ENCODE results near the gene MAST4. TPM values are rescaled to one million over a fixed set of nuclear protein-coding genes. Genes with fewer than 3 reads are reported as not detected.

MAST4 gene
- total and polyA plus RNA-seq, 2 of the 8 experiments (the other 6 are each of a cell fraction or from before 2014, with no cell fraction given): 1.5 to 2.6 TPM

GRCh38 chr5:67012171-67012570 lies 416.0 kb downstream of the MAST4 start:
- H4K5ac ChIP-seq (ENCODE audit: insufficient read length, low read depth, low read length): no peak overlapping the region
- no peak overlapping the region for H2BK120ac ChIP-seq (replicated peaks; ENCODE audit: low read depth, low read length)
- H3K23ac ChIP-seq (ENCODE audit: insufficient read length): no peak overlapping the region
- no peak overlapping the region for H2AFZ ChIP-seq (ENCODE audit: low read length)
- CTCF ChIA-PET (ENCODE audit: partially characterized antibody): interaction anchor here (0.8 to 1.6 kb wide), 5 partner anchors 11 to 138 kb away, joined by 3 to 5 read pairs (median 3); no protein-coding TSS in a partner anchor
- no peak overlapping the region for H2BK15ac ChIP-seq (ENCODE audit: low read length)
- POLR2A ChIA-PET (ENCODE audit: partially characterized antibody): no interaction called here
- no peaks in the 10 kb centered on the region for H3K23me2 ChIP-seq (ENCODE audit: low read depth, low read length)
- no peaks in the 10 kb centered on the region for H3K9me3 ChIP-seq (ENCODE audit: insufficient read depth in 2 of 2, low read depth in 1 of 2, low read length in 1 of 2)
- no peak overlapping the region for H3K27ac ChIP-seq (ENCODE audit: low read depth, low read length)
- no peak for FAIRE-seq
- no peaks in the 10 kb centered on the region for H3K36me3 ChIP-seq (ENCODE audit: control insufficient read depth in 2 of 4, insufficient read depth in 4 of 4, low read length in 3 of 4)
- H3K18ac ChIP-seq (ENCODE audit: extremely low read depth, low read length): no peak overlapping the region
- H3K4me3 ChIP-seq (ENCODE audit: extremely low read depth in 1 of 4, insufficient read depth in 2 of 4, low read depth in 3 of 4, low read length in 4 of 4): no peak overlapping the region
- H3K79me1 ChIP-seq (ENCODE audit: low read depth, low read length): peaks cover 6% of the 10 kb centered on the region; the same call in 1 of the 2 replicates
- H2AK5ac ChIP-seq (ENCODE audit: low read depth, low read length): no peak overlapping the region
- no peaks in the 10 kb centered on the region for H3K27me3 ChIP-seq (replicated peaks in 1 of 4; ENCODE audit: control insufficient read depth in 3 of 4, extremely low read depth in 1 of 4, insufficient read depth in 3 of 4, low read length in 3 of 4)
- no peak overlapping the region for H3K4me2 ChIP-seq (ENCODE audit: insufficient read depth in 1 of 2, low read depth in 2 of 2, low read length in 2 of 2)
- H3K56ac ChIP-seq (replicated peaks; ENCODE audit: insufficient read length, low read depth, low read length): no peak overlapping the region
- WGBS, 2 experiments (ENCODE audit: extremely low coverage in 1 of 2, insufficient coverage in 1 of 2, insufficient read length in 1 of 2, insufficient replicate concordance in 2 of 2, low coverage in 1 of 2, low lambda C conversion rate in 2 of 2, missing lambda C conversion rate in 1 of 2): 85% methylated on average over 2 of the region's 2 CpGs; no CpG with 5 or more reads in 1 of the 2 experiments
- H3K4me1 ChIP-seq (replicated peaks in 1 of 4; ENCODE audit: control insufficient read depth in 3 of 4, insufficient read depth in 4 of 4, low read length in 3 of 4): peaks cover 2 to 7% (median 2%) of the 10 kb centered on the region in 4 experiments; a peak in 5 of 7 replicates
- no peaks in the 10 kb centered on the region for H4K20me1 ChIP-seq (replicated peaks in 1 of 2; ENCODE audit: control insufficient read depth in 1 of 2, insufficient read depth in 2 of 2, low read length in 2 of 2)
- H2BK12ac ChIP-seq (ENCODE audit: low read depth, low read length): no peak overlapping the region
- no peak overlapping the region for H4K91ac ChIP-seq (replicated peaks; ENCODE audit: insufficient read length, low read length)
- H3K4ac ChIP-seq (replicated peaks; ENCODE audit: insufficient read length, low read depth, low read length): no peak overlapping the region
- no peak overlapping the region for H4K8ac ChIP-seq (ENCODE audit: extremely low read depth, insufficient read depth, low read length)
- no peak overlapping the region for H2BK5ac ChIP-seq (ENCODE audit: low read depth, low read length)
- no peak overlapping the region for H2BK20ac ChIP-seq (ENCODE audit: low read length)
- H3K9ac ChIP-seq (replicated peaks in 1 of 4; ENCODE audit: extremely low read depth in 1 of 4, low read depth in 3 of 4, low read length in 3 of 4): no peak overlapping the region
- no peak overlapping the region for H3K14ac ChIP-seq (ENCODE audit: insufficient read length)
- no peak for DNase-seq (ENCODE audit: low read depth in 1 of 2, low spot score in 2 of 2)
- H3K79me2 ChIP-seq (ENCODE audit: control insufficient read depth in 1 of 2, insufficient read depth in 2 of 2, low read length in 2 of 2): no peaks in the 10 kb centered on the region
- TF ChIP-seq RNF2 (IDR thresholded peaks at IDR 0.05; ENCODE audit: borderline replicate concordance, low read depth, low read length, missing control alignments, poor library complexity, severe bottlenecking) (no peak), CREB1 (IDR thresholded peaks at IDR 0.05) (no peak), SUZ12 (IDR thresholded peaks at IDR 0.05; ENCODE audit: low read length) (no peak), CBX8 (IDR thresholded peaks at IDR 0.05; ENCODE audit: borderline replicate concordance, low read depth, low read length) (no peak), FOSL1 (IDR thresholded peaks at IDR 0.05; ENCODE audit: insufficient read depth, low read depth, low read length) (no peak), CBX5 (IDR thresholded peaks at IDR 0.05; ENCODE audit: low read depth, low read length) (no peak), ASH2L (IDR thresholded peaks at IDR 0.05; ENCODE audit: low read length) (no peak), JUN (IDR thresholded peaks at IDR 0.05; ENCODE audit: low read depth, low read length) (no peak), KDM5A (IDR thresholded peaks at IDR 0.05; ENCODE audit: low read length) (no peak), RAD21 (IDR thresholded peaks at IDR 0.05 in 1 of 2, conservative IDR thresholded peaks at IDR 0.05 in 1 of 2; ENCODE audit: low read depth in 2 of 2, low read length in 2 of 2) (no peak), NANOG (IDR thresholded peaks at IDR 0.05; ENCODE audit: insufficient read depth, low read depth, low read length, poor library complexity, severe bottlenecking) (no peak), JUND (IDR thresholded peaks at IDR 0.05; ENCODE audit: low read length) (no peak), SIRT6 (IDR thresholded peaks at IDR 0.05; ENCODE audit: low read length) (no peak), NRF1 (IDR thresholded peaks at IDR 0.05; ENCODE audit: low read depth, low read length) (no peak)

All from H1 (cell line).